B cell (primary cell): ENCODE measurements around the gene CTSA. TPM values are rescaled to one million over a fixed set of nuclear protein-coding genes. Genes with fewer than 3 reads are reported as not detected.

Source experiments
- ATAC-seq: fragments of 200-7000 bp; cut with Tn5 transposase; one replicate; pipeline ENCODE4 v1.10.0; 2021; ENCODE audit warnings: low read depth, mild to moderate bottlenecking, moderate number of reproducible peaks, moderate library complexity
- CTCF ChIA-PET: fragments of 350-600 bp; sonication (Branson Sonifier 250); formaldehyde crosslinking; loops from one replicate; lab custom pipeline; 2021; ENCODE audit warnings: antibody characterized with exemption, inconsistent platforms; lab: Charles Lee
- POLR2A ChIA-PET: fragments of 350-600 bp; sonication (Branson Sonifier 250); formaldehyde crosslinking; loops from one replicate; lab custom pipeline; 2021; ENCODE audit warnings: antibody characterized with exemption; lab: Charles Lee
- DNase-seq: peaks from one replicate; pipeline ENCODE4 v3.0.0; 2013
- H2AFZ ChIP-seq: 2 replicates; pipeline ENCODE4 v1.6.1; 2012; ENCODE audit warnings: mild to moderate bottlenecking, low read depth, low read length; ENCODE audit not compliant: insufficient read depth, poor library complexity, severe bottlenecking
- H3K27ac ChIP-seq, 2 donors: 1 replicate in 1 of 2; 2 replicates in 1 of 2; pipeline ENCODE4 v1.5.1; 2012 to 2013; ENCODE audit warnings: low read length in 2 of 2, mild to moderate bottlenecking in 2 of 2, moderate library complexity in 1 of 2
- H3K27me3 ChIP-seq, 4 experiments: fragments of 200-600 bp in 1 of 4; sonication (generic) in 1 of 4; replicated peaks in 1 of 4; 1 replicate in 2 of 4; 2 replicates in 2 of 4; pipeline versions ENCODE4 v1.6.1 to v1.7.0; 2013 to 2016; ENCODE audit warnings: low read length in 3 of 4, mild to moderate bottlenecking in 2 of 4, mixed read lengths in 1 of 4, moderate library complexity in 1 of 4; ENCODE audit not compliant: insufficient read depth in 4 of 4, control insufficient read depth in 3 of 4; ENCODE audit errors: control extremely low read depth in 1 of 4
- H3K36me3 ChIP-seq, 2 experiments: replicated peaks in 1 of 2; 1 replicate in 1 of 2; 2 replicates in 1 of 2; pipeline versions ENCODE4 v1.6.1 to v1.7.1; 2013; ENCODE audit warnings: low read length in 1 of 2; ENCODE audit not compliant: insufficient read depth in 2 of 2, control insufficient read depth in 1 of 2; ENCODE audit errors: control extremely low read depth in 1 of 2, extremely low read depth in 1 of 2
- H3K4me1 ChIP-seq, 2 donors: fragments of 200-600 bp in 1 of 2; sonication (generic) in 1 of 2; 1 replicate in 1 of 2; 2 replicates in 1 of 2; pipeline versions ENCODE4 v1.5.1 to v1.6.1; 2013 to 2017; ENCODE audit warnings: low read length in 2 of 2; ENCODE audit not compliant: control insufficient read depth in 2 of 2, insufficient read depth in 2 of 2
- H3K4me2 ChIP-seq: replicated peaks from 2 replicates; pipeline ENCODE3; 2012; ENCODE audit warnings: mild to moderate bottlenecking, low read depth, low read length; ENCODE audit not compliant: poor library complexity, severe bottlenecking
- H3K4me3 ChIP-seq, 5 experiments: fragments of 200-600 bp in 1 of 5; sonication (generic) in 1 of 5; 1 replicate in 3 of 5; 2 replicates in 2 of 5; pipeline versions ENCODE4 v1.5.1 to v1.7.0; 2011 to 2016; ENCODE audit warnings: low read length in 4 of 5, mild to moderate bottlenecking in 4 of 5, low read depth in 2 of 5, control low read depth in 1 of 5, moderate library complexity in 1 of 5; ENCODE audit not compliant: insufficient read depth in 1 of 5; ENCODE audit errors: control extremely low read depth in 1 of 5, extremely low read depth in 1 of 5
- H3K79me2 ChIP-seq: fragments of 200-600 bp; sonication (generic); one replicate; pipeline ENCODE4 v1.6.0; 2016; ENCODE audit warnings: low read length; ENCODE audit not compliant: control insufficient read depth, insufficient read depth
- H3K9ac ChIP-seq: fragments of 200-600 bp; sonication (generic); 2 replicates; pipeline ENCODE4 v1.6.1; 2017; ENCODE audit warnings: mild to moderate bottlenecking, low read length, moderate library complexity
- H3K9me3 ChIP-seq, 3 donors: one replicate each; pipeline versions ENCODE4 v1.6.1 to v1.7.1; 2013; ENCODE audit warnings: low read length in 2 of 3; ENCODE audit not compliant: control insufficient read depth in 2 of 3, insufficient read depth in 1 of 3; ENCODE audit errors: control extremely low read depth in 1 of 3
- H4K20me1 ChIP-seq: 2 replicates; pipeline ENCODE4 v1.6.0; 2012; ENCODE audit warnings: mild to moderate bottlenecking, low read length; ENCODE audit not compliant: insufficient read depth, control insufficient read depth, poor library complexity, severe bottlenecking
- H3K27ac Mint-ChIP-seq: one replicate; pipeline ENCODE4 v1.8.0; 2021; ENCODE audit warnings: mixed read lengths
- H3K27me3 Mint-ChIP-seq: one replicate; pipeline ENCODE4 v1.8.0; 2021; ENCODE audit warnings: mixed read lengths
- H3K4me1 Mint-ChIP-seq: one replicate; pipeline ENCODE4 v1.8.0; 2021; ENCODE audit warnings: mixed read lengths
- H3K4me3 Mint-ChIP-seq: one replicate; pipeline ENCODE4 v1.8.0; 2021; ENCODE audit warnings: mixed read lengths
- H3K9me3 Mint-ChIP-seq: one replicate; pipeline ENCODE4 v1.8.0; 2022; ENCODE audit warnings: mixed read lengths; ENCODE audit not compliant: insufficient read depth
- EZH2 ChIP-seq: IDR thresholded peaks from 2 replicates; pipeline ENCODE4 v1.6.1; 2012; ENCODE audit warnings: borderline replicate concordance, low read depth, mild to moderate bottlenecking, moderate library complexity, low read length; ENCODE audit not compliant: insufficient read depth, poor library complexity, severe bottlenecking
- WGBS: methylation state at CpG from one replicate; pipeline ENCODE4 v1.1.5; 2013; ENCODE audit warnings: missing lambda C conversion rate; ENCODE audit not compliant: insufficient coverage; 5-methylcytosine and 5-hydroxymethylcytosine counted together
- intact Hi-C: fragments of 100-400 bp; cut with micrococcal nuclease; formaldehyde crosslinking; loops from one replicate; pipeline ENCODE4 v1.10.0; 2022
- polyA plus RNA-seq: library from polyadenylated mRNA; depleted of rRNA; stranded (reverse); fragments of >200 nt; gene quantifications from 2 replicates; pipeline ENCODE4 v1.2.3, GENCODE V29; 2012
- total RNA-seq, 2 donors: library from RNA; stranded (reverse); fragments of 120-200 nt in 1 of 2; gene quantifications; 1 replicate in 1 of 2; 2 replicates in 1 of 2; pipeline versions ENCODE4 v1.2.3 to v1.2.4, GENCODE V29; 2013 to 2022
- TF ChIP-seq, protein P1 (sequence below): fragments of 200-600 bp; IDR thresholded peaks from one replicate; pipeline ENCODE4 v1.8.0; 2022; ENCODE audit warnings: antibody characterized with exemption, mild to moderate bottlenecking

The CTSA gene
- total and polyA plus RNA-seq, 2 donors (not counting 1 experiment from before 2014, with no cell fraction given): 100 to 107 TPM

DNA sequence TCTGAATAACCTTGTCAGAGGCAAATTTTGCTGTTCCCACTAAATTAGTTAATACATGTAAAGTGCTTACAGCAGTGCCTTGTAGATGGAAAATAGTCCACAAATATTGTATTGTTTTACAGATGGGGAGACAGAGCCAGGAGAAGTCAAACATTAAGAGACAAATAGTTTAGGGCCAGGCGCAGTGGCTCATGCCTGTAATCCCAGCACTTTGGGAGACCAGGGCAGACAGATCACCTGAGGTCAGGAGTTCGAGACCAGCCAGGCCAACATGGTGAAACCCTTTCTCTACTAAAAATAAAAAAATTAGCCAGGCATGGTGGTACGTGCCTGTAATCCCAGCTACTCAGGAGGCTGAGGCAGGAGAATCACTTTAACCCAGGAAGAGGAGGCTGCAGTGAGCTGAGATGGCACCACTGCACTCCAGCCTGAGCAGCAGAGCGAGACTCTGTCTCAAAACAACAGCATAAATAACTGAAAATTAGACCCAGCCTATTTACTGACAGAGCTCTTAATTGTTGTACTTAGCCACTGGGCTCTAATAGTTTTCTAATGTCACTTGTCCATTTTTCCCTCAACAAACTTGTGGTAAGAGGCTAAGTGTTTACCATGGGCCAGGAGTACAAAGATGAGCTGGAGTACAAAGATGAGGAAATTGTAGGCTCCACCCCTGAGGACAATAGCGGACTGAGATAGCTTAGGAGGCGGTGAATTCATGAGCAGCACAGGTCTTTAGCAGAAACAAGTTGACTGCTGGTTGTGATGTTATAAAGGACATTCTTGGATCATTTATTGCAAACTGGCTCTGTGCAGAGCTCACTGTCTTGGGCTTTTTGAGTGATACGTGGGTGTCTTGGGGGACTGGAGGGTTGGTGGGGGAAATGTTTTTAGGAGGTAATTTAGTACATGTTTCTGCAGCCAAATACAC lies 27.3 kb upstream of the CTSA start:
- TF ChIP-seq, protein P1, sequence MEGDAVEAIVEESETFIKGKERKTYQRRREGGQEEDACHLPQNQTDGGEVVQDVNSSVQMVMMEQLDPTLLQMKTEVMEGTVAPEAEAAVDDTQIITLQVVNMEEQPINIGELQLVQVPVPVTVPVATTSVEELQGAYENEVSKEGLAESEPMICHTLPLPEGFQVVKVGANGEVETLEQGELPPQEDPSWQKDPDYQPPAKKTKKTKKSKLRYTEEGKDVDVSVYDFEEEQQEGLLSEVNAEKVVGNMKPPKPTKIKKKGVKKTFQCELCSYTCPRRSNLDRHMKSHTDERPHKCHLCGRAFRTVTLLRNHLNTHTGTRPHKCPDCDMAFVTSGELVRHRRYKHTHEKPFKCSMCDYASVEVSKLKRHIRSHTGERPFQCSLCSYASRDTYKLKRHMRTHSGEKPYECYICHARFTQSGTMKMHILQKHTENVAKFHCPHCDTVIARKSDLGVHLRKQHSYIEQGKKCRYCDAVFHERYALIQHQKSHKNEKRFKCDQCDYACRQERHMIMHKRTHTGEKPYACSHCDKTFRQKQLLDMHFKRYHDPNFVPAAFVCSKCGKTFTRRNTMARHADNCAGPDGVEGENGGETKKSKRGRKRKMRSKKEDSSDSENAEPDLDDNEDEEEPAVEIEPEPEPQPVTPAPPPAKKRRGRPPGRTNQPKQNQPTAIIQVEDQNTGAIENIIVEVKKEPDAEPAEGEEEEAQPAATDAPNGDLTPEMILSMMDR: no peak
- no peak for TF ChIP-seq EZH2
- no peak overlapping the region for H3K4me3 ChIP-seq
- POLR2A ChIA-PET: interaction anchor here (0.7 kb wide), 1 partner anchor 187 kb away, joined by 5 read pairs; no protein-coding TSS in a partner anchor
- H3K9me3 ChIP-seq: no peaks in the 10 kb centered on the region
- no peaks in the 10 kb centered on the region for H3K9me3 Mint-ChIP-seq
- ATAC-seq: no peak
- no peaks in the 10 kb centered on the region for H3K36me3 ChIP-seq
- H2AFZ ChIP-seq: no peak overlapping the region
- H4K20me1 ChIP-seq: no peaks in the 10 kb centered on the region
- no peaks in the 10 kb centered on the region for H3K27me3 Mint-ChIP-seq
- DNase-seq: no peak
- H3K4me1 ChIP-seq: no peaks in the 10 kb centered on the region
- peaks cover 30% of the 10 kb centered on the region for H3K79me2 ChIP-seq
- 100% methylated on average over 5 of the region's 7 CpGs for WGBS
- H3K4me1 Mint-ChIP-seq: peaks cover 6% of the 10 kb centered on the region
- CTCF ChIA-PET: no interaction called here
- no peak overlapping the region for H3K9ac ChIP-seq
- intact Hi-C loops: no loop called here
- H3K27ac Mint-ChIP-seq: no peak overlapping the region
- H3K4me3 Mint-ChIP-seq: no peak overlapping the region
- H3K27ac ChIP-seq: no peak overlapping the region
- no peak overlapping the region for H3K4me2 ChIP-seq
- H3K27me3 ChIP-seq: no peaks in the 10 kb centered on the region

DNA sequence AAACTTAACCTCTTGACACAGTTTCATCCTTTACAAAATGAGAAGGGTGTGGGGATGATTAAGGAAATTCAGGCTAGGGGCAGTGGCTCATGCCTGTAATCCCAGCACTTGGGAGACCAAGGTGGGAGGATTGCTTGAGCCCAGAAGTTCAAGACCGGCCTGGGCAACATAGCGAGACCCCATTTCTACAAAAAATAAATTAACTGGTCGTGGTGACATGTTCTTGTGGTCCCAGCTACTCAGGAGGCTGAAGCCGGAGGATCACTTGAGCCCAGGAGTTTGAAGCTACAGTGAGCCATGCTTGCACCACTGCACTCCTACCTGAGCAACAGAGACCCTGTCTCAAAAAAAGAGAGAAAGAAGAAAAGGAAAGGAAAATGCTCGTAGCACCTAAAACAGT lies 24.7 kb upstream of the CTSA start:
- no peak overlapping the region for H3K27ac ChIP-seq
- H3K4me2 ChIP-seq: no peak overlapping the region
- intact Hi-C loops: no loop called here
- POLR2A ChIA-PET: no interaction called here
- CTCF ChIA-PET: interaction anchor here (1.0 kb wide), 1 partner anchor 9 kb away, joined by 3 read pairs; no protein-coding TSS in a partner anchor
- no peaks in the 10 kb centered on the region for H3K4me1 ChIP-seq
- H3K9me3 Mint-ChIP-seq: no peaks in the 10 kb centered on the region
- H3K4me3 Mint-ChIP-seq: no peak overlapping the region
- no peaks in the 10 kb centered on the region for H3K36me3 ChIP-seq
- no peaks in the 10 kb centered on the region for H3K27me3 Mint-ChIP-seq
- H3K27ac Mint-ChIP-seq: no peak overlapping the region
- no peak overlapping the region for H3K4me3 ChIP-seq
- no peaks in the 10 kb centered on the region for H3K4me1 Mint-ChIP-seq
- H3K9me3 ChIP-seq: no peaks in the 10 kb centered on the region
- 96% methylated on average over 4 of the region's 5 CpGs for WGBS
- no peak overlapping the region for H2AFZ ChIP-seq
- TF ChIP-seq, protein P1: no peak
- no peak for TF ChIP-seq EZH2
- no peak overlapping the region for H3K9ac ChIP-seq
- no peaks in the 10 kb centered on the region for H3K27me3 ChIP-seq
- DNase-seq (no peak), ATAC-seq (no peak)
- no peaks in the 10 kb centered on the region for H4K20me1 ChIP-seq
- H3K79me2 ChIP-seq: peaks cover 9% of the 10 kb centered on the region
